ENCODE data around the gene FANCI.

- no peak for TF ChIP-seq POLR2A (IDR thresholded peaks at IDR 0.05)
- no peak for TF ChIP-seq CTCF (IDR thresholded peaks at IDR 0.05)
Measured at GRCh38 chr15:89316504-89316903, 72.7 kb downstream of the FANCI start.

Data from uterus (tissue), 2 donors.